Mesenchymal stem cell (in vitro differentiated cells and primary cell): Measurements from ENCODE around the gene ANKRD50.
A peak's percentile ranks its signal among the peaks of the same experiment; 100 is the strongest.

Experiments
- DNase-seq: peaks from one replicate; pipeline ENCODE4 v3.0.0-alpha.2; 2013
- H2AFZ ChIP-seq: one replicate; pipeline ENCODE4 v1.6.1; 2013; ENCODE audit warnings: low read depth, mild to moderate bottlenecking, control low read depth, inconsistent platforms, low read length, moderate library complexity
- H2AK5ac ChIP-seq: 2 replicates; pipeline ENCODE4 v1.6.1; 2013; ENCODE audit warnings: low read length, moderate library complexity, mild to moderate bottlenecking, inconsistent platforms; ENCODE audit not compliant: severe bottlenecking
- H2BK120ac ChIP-seq: one replicate; pipeline ENCODE4 v1.6.1; 2013; ENCODE audit warnings: low read depth, mild to moderate bottlenecking, inconsistent platforms, low read length, moderate library complexity
- H2BK12ac ChIP-seq, 2 experiments: one replicate each; pipeline ENCODE4 v1.6.1; 2013; ENCODE audit warnings: inconsistent platforms in 2 of 2, low read length in 2 of 2, mild to moderate bottlenecking in 2 of 2, moderate library complexity in 2 of 2, control low read depth in 1 of 2
- H2BK15ac ChIP-seq: one replicate; pipeline ENCODE4 v1.6.1; 2013; ENCODE audit warnings: mild to moderate bottlenecking, low read depth, inconsistent platforms; ENCODE audit not compliant: poor library complexity, severe bottlenecking
- H2BK5ac ChIP-seq: 2 replicates; pipeline ENCODE4 v1.6.1; 2013; ENCODE audit warnings: low read depth, mild to moderate bottlenecking, low read length, control low read depth, inconsistent platforms; ENCODE audit not compliant: poor library complexity, severe bottlenecking
- H3K14ac ChIP-seq, 2 experiments: one replicate each; pipeline ENCODE4 v1.6.1; 2013; ENCODE audit warnings: inconsistent platforms in 2 of 2, low read length in 2 of 2, control low read depth in 1 of 2, mild to moderate bottlenecking in 1 of 2, moderate library complexity in 1 of 2
- H3K18ac ChIP-seq, 2 experiments: one replicate each; pipeline ENCODE4 v1.6.1; 2013; ENCODE audit warnings: inconsistent platforms in 2 of 2, low read length in 2 of 2, control low read depth in 1 of 2, low read depth in 1 of 2, mild to moderate bottlenecking in 1 of 2
- H3K23ac ChIP-seq, 2 experiments: one replicate each; pipeline ENCODE4 v1.6.1; 2013; ENCODE audit warnings: inconsistent platforms in 2 of 2, low read length in 2 of 2, mild to moderate bottlenecking in 2 of 2, moderate library complexity in 2 of 2, control low read depth in 1 of 2
- H3K27ac ChIP-seq: 2 replicates; pipeline ENCODE4 v1.5.1; 2013; ENCODE audit warnings: mild to moderate bottlenecking, moderate library complexity, low read length, control low read depth, inconsistent platforms; ENCODE audit not compliant: poor library complexity, severe bottlenecking
- H3K27me3 ChIP-seq, 2 experiments: 2 replicates each; pipeline versions ENCODE4 v1.6.1 to v1.7.0; 2013; ENCODE audit warnings: low read length in 2 of 2, mild to moderate bottlenecking in 2 of 2, moderate library complexity in 2 of 2, control low read depth in 1 of 2, inconsistent platforms in 1 of 2; ENCODE audit not compliant: control insufficient read depth in 1 of 2, insufficient read depth in 1 of 2
- H3K36me3 ChIP-seq, 2 experiments: 2 replicates each; pipeline versions ENCODE4 v1.6.1 to v1.7.0; 2013; ENCODE audit warnings: low read length in 2 of 2, control low read depth in 1 of 2, inconsistent platforms in 1 of 2, low read depth in 1 of 2, mild to moderate bottlenecking in 1 of 2; ENCODE audit not compliant: insufficient read depth in 2 of 2, control insufficient read depth in 1 of 2
- H3K4ac ChIP-seq, 2 experiments: one replicate each; pipeline ENCODE4 v1.6.1; 2013; ENCODE audit warnings: inconsistent platforms in 2 of 2, low read length in 2 of 2, mild to moderate bottlenecking in 2 of 2, moderate library complexity in 2 of 2, control low read depth in 1 of 2, low read depth in 1 of 2
- H3K4me1 ChIP-seq: 2 replicates; pipeline ENCODE4 v1.6.1; 2013; ENCODE audit warnings: low read depth, low read length, control low read depth; ENCODE audit not compliant: control insufficient read depth, insufficient read depth
- H3K4me2 ChIP-seq: 2 replicates; pipeline ENCODE4 v1.6.1; 2013; ENCODE audit warnings: low read length, mild to moderate bottlenecking, inconsistent platforms; ENCODE audit not compliant: poor library complexity, severe bottlenecking
- H3K4me3 ChIP-seq, 2 experiments: 2 replicates each; pipeline versions ENCODE4 v1.5.1 to v1.7.0; 2013; ENCODE audit warnings: low read length in 2 of 2, mild to moderate bottlenecking in 2 of 2, control low read depth in 1 of 2, low read depth in 1 of 2; ENCODE audit not compliant: insufficient read depth in 1 of 2
- H3K79me1 ChIP-seq: replicated peaks from 2 replicates; pipeline ENCODE4 v1.6.1; 2013; ENCODE audit warnings: mild to moderate bottlenecking, control low read depth, low read length, inconsistent platforms; ENCODE audit not compliant: poor library complexity, severe bottlenecking
- H3K9ac ChIP-seq: 2 replicates; pipeline ENCODE4 v1.7.0; 2013; ENCODE audit warnings: mild to moderate bottlenecking, low read length, moderate library complexity
- H3K9me3 ChIP-seq: 2 replicates; pipeline ENCODE4 v1.7.0; 2013; ENCODE audit warnings: mild to moderate bottlenecking, low read length; ENCODE audit not compliant: control insufficient read depth
- H4K8ac ChIP-seq: one replicate; pipeline ENCODE4 v1.6.1; 2013; ENCODE audit warnings: inconsistent platforms, mild to moderate bottlenecking, low read length, moderate library complexity
- H4K91ac ChIP-seq: one replicate; pipeline ENCODE4 v1.6.1; 2013; ENCODE audit warnings: mild to moderate bottlenecking, low read length, inconsistent platforms
- WGBS: methylation state at CpG from one replicate; pipeline ENCODE4 v1.1.7; 2013; ENCODE audit warnings: mixed read lengths; 5-methylcytosine and 5-hydroxymethylcytosine counted together

Gene ANKRD50

GRCh38 chr4:124743711-124744110, 31.2 kb upstream of the ANKRD50 start:
- no peak overlapping the region for H4K8ac ChIP-seq
- no peak overlapping the region for H3K23ac ChIP-seq
- H3K27ac ChIP-seq = no peak overlapping the region
- no peak overlapping the region for H3K18ac ChIP-seq
- no peak overlapping the region for H2BK5ac ChIP-seq
- H3K14ac ChIP-seq = no peak overlapping the region
- no peak overlapping the region for H3K4me3 ChIP-seq
- no peaks in the 10 kb centered on the region for H3K9me3 ChIP-seq
- no peaks in the 10 kb centered on the region for H3K27me3 ChIP-seq
- H3K36me3 ChIP-seq = no peaks in the 10 kb centered on the region
- no peak for DNase-seq
- 86% methylated on average over 5 of the region's 5 CpGs for WGBS
- H3K4ac ChIP-seq = no peak overlapping the region
- H2BK12ac ChIP-seq = no peak overlapping the region
- H3K4me2 ChIP-seq = no peak overlapping the region
- no peak overlapping the region for H3K9ac ChIP-seq
- no peak overlapping the region for H2BK120ac ChIP-seq
- no peak overlapping the region for H2BK15ac ChIP-seq
- H3K79me1 ChIP-seq = no peaks in the 10 kb centered on the region
- H2AK5ac ChIP-seq = no peak overlapping the region
- no peaks in the 10 kb centered on the region for H3K4me1 ChIP-seq
- peak overlapping the region; percentile 72 for H4K91ac ChIP-seq
- H2AFZ ChIP-seq = no peak overlapping the region

DNA sequence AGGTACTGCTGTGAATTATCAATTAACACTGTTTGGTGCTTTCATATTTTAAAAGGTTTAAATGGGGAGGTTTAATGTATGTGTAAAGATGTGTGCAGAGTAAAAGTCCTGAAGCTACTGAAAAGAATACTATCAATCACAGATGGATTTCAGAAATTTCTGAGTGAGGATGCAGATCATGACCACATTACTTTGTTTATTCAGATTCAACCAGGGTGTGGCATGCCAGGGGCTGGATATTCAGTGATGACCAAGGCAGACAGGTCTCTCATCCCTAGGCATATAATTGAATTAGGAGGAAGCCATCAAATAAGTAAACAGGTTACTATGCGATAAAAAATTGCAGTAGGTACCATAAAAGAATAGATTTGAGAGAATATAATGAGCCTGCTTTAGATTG, 28.0 kb upstream of the ANKRD50 start:
- H3K9me3 ChIP-seq = no peaks in the 10 kb centered on the region
- no peaks in the 10 kb centered on the region for H3K79me1 ChIP-seq
- H2BK120ac ChIP-seq = no peak overlapping the region
- no peaks in the 10 kb centered on the region for H3K36me3 ChIP-seq
- H3K27ac ChIP-seq = no peak overlapping the region
- H3K23ac ChIP-seq = no peak overlapping the region
- no peak overlapping the region for H2BK15ac ChIP-seq
- 100% methylated on average over 1 of the region's 1 CpG for WGBS
- H2AFZ ChIP-seq = no peak overlapping the region
- DNase-seq = no peak
- H3K27me3 ChIP-seq = no peaks in the 10 kb centered on the region
- no peak overlapping the region for H3K4ac ChIP-seq
- H3K18ac ChIP-seq = no peak overlapping the region
- no peaks in the 10 kb centered on the region for H3K4me1 ChIP-seq
- no peak overlapping the region for H2BK5ac ChIP-seq
- no peak overlapping the region for H3K4me3 ChIP-seq
- H4K8ac ChIP-seq = no peak overlapping the region
- no peak overlapping the region for H2AK5ac ChIP-seq
- no peak overlapping the region for H3K9ac ChIP-seq
- no peak overlapping the region for H3K4me2 ChIP-seq
- no peak overlapping the region for H4K91ac ChIP-seq
- H3K14ac ChIP-seq = no peak overlapping the region
- no peak overlapping the region for H2BK12ac ChIP-seq

GRCh38 chr4:124738994-124739393, 26.5 kb upstream of the ANKRD50 start:
- no peak overlapping the region for H3K18ac ChIP-seq
- H2BK12ac ChIP-seq = no peak overlapping the region
- no peak overlapping the region for H3K4me2 ChIP-seq
- H4K91ac ChIP-seq = no peak overlapping the region
- no peak for DNase-seq
- H3K4me3 ChIP-seq = no peak overlapping the region
- H3K79me1 ChIP-seq = no peaks in the 10 kb centered on the region
- no peaks in the 10 kb centered on the region for H3K4me1 ChIP-seq
- no peak overlapping the region for H2AK5ac ChIP-seq
- no peaks in the 10 kb centered on the region for H3K36me3 ChIP-seq
- H3K27me3 ChIP-seq = no peaks in the 10 kb centered on the region
- H3K27ac ChIP-seq = no peak overlapping the region
- no peak overlapping the region for H2BK15ac ChIP-seq
- H3K9ac ChIP-seq = no peak overlapping the region
- no peaks in the 10 kb centered on the region for H3K9me3 ChIP-seq
- H4K8ac ChIP-seq = no peak overlapping the region
- H2BK5ac ChIP-seq = no peak overlapping the region
- H2AFZ ChIP-seq = no peak overlapping the region
- H3K23ac ChIP-seq = no peak overlapping the region
- no peak overlapping the region for H2BK120ac ChIP-seq
- H3K4ac ChIP-seq = no peak overlapping the region
- no peak overlapping the region for H3K14ac ChIP-seq

DNA sequence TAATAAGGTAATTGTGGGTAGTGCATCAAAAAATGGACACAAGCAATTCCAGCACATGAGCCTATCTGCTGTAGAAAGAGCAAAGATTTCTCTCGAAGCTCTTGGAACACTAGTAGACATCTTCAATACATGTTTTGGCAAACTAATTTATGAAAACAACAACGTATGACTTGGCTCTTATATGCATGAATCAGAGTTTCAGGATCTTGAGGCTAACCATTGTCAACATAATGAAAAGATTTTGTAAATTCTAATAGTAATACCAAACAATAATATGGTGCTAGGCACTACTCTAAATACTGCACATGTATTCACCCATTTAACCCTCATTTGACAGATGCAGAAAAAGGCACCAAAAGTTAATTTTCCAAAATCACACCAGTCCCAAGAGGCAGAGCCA, 25.1 kb upstream of the ANKRD50 start:
- Histone ChIP-seq H3K79me1 (no peaks in the 10 kb centered on the region), H3K9me3 (no peaks in the 10 kb centered on the region), H4K8ac (no peak overlapping the region), H2BK5ac (no peak overlapping the region), H3K18ac (no peak overlapping the region), H2BK12ac (no peak overlapping the region), H3K4me2 (no peak overlapping the region), H3K4me1 (no peaks in the 10 kb centered on the region), H3K14ac (no peak overlapping the region), H4K91ac (no peak overlapping the region), H2AK5ac (no peak overlapping the region), H3K23ac (no peak overlapping the region), H3K9ac (no peak overlapping the region), H3K4ac (no peak overlapping the region), H2BK15ac (no peak overlapping the region), H3K27ac (no peak overlapping the region), H2AFZ (no peak overlapping the region), H3K4me3 (no peak overlapping the region), H3K27me3 (no peaks in the 10 kb centered on the region), H2BK120ac (no peak overlapping the region), H3K36me3 (no peaks in the 10 kb centered on the region)
- 100% methylated on average over 1 of the region's 2 CpGs for WGBS
- no peak for DNase-seq
